ENCODE results near the gene TCN1. TPM values are rescaled to one million over a fixed set of nuclear protein-coding genes. Genes with fewer than 3 reads are reported as not detected.
"Not testable (repeated sequence)": the region's sequence is repeated elsewhere in the genome, so short reads cannot be mapped to it uniquely, and the experiment has no call there.

Gene TCN1
- total and polyA plus RNA-seq, 2 donors: 1.4 to 2.1 TPM

DNA sequence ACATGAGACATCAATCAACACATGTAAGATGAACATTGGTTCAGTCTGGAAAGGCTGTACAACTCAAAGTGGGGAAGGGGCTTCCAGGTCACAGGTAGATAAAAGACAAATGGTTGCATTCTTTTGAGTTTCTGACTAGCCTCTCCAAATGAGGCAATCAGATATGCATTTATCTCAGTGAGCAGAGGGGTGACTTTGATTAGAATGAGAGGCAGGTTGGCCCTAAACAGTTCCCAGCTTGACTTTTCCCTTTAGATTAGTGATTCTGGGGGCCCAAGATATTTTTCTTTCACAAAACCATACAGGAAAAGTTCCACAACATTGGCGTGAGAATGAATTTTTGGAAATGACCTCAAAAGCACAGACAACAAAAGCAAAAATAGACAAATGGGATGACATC lies 49.9 kb downstream of the TCN1 start:
- H3K4me3 ChIP-seq (ENCODE audit: low read length in 2 of 2); H3K27ac ChIP-seq (ENCODE audit: low read depth in 1 of 2, low read length in 1 of 2); H3K9me3 ChIP-seq (ENCODE audit: control insufficient read depth in 2 of 2, insufficient read depth in 1 of 2, low read length in 1 of 2); H3K27me3 ChIP-seq (ENCODE audit: control insufficient read depth in 2 of 2, insufficient read depth in 1 of 2, low read length in 1 of 2); H3K36me3 ChIP-seq (ENCODE audit: control insufficient read depth in 2 of 2, insufficient read depth in 2 of 2, low read length in 1 of 2); DNase-seq (ENCODE audit: low read depth in 6 of 9, low spot score in 9 of 9): not testable (repeated sequence)
- WGBS: 58% methylated on average over 1 of the region's 1 CpG
- peaks cover 3 to 21% of the 10 kb centered on the region in 2 donors for H3K4me1 ChIP-seq (ENCODE audit: control insufficient read depth in 2 of 2, insufficient read depth in 2 of 2, low read length in 2 of 2)

DNA sequence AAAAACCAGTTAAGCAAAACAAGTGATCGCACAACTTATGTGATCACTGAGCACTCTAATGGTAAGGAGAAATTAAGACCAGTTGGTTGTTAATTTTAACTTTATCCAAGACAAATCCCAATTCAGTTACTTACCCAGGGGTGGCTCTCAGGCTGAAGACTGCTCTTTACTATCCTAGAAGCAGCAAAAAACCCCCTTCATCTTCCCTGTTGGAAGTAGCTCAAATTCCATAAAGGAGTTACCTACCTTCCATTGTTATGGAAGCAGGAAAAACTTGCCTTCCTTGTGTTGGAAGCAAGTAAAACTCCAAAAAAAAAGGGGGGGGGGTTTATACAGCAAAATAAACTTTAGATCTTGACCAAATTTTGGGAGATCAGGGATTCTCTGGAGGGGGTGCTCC lies 50.5 kb downstream of the TCN1 start:
- no peak for DNase-seq (ENCODE audit: low read depth in 6 of 9, low spot score in 9 of 9)
- Histone ChIP-seq H3K4me1 (ENCODE audit: control insufficient read depth in 2 of 2, insufficient read depth in 2 of 2, low read length in 2 of 2) (peaks cover 7 to 25% of the 10 kb centered on the region in 2 donors), H3K9me3 (ENCODE audit: control insufficient read depth in 2 of 2, insufficient read depth in 1 of 2, low read length in 1 of 2) (peaks cover 0 to 1% of the 10 kb centered on the region in 2 donors), H3K27ac (ENCODE audit: low read depth in 1 of 2, low read length in 1 of 2) (no peak overlapping the region), H3K4me3 (ENCODE audit: low read length in 2 of 2) (no peak overlapping the region), H3K27me3 (ENCODE audit: control insufficient read depth in 2 of 2, insufficient read depth in 1 of 2, low read length in 1 of 2) (no peaks in the 10 kb centered on the region), H3K36me3 (ENCODE audit: control insufficient read depth in 2 of 2, insufficient read depth in 2 of 2, low read length in 1 of 2) (no peaks in the 10 kb centered on the region)
- WGBS: 93% methylated on average over 1 of the region's 1 CpG

DNA sequence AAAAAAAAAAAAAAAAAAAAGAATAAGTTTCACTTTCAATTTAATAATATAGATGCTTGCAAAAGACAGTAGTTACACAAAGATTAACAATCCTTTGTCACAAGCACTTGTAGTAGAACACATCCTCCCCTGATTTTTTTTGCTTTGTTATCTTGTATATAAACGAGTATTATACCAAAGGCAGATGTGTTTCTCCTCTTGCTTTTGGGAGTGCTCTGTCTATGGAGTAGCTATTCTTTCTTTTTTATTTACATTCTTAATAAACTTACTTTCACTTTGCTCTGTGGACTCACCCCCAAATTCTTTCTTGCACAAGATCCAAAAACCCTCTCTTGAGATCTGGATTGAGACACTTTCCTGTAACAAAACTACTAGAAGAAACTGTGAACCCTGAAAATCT lies 52.3 kb downstream of the TCN1 start:
- H3K27ac ChIP-seq (ENCODE audit: low read depth in 1 of 2, low read length in 1 of 2): peak overlapping the region in 1 of 2 donors; percentile 67
- peak overlapping the region in 1 of 2 donors; percentile 9 for H3K4me3 ChIP-seq (ENCODE audit: low read length in 2 of 2)
- H3K4me1 ChIP-seq (ENCODE audit: control insufficient read depth in 2 of 2, insufficient read depth in 2 of 2, low read length in 2 of 2): peaks cover 15 to 25% of the 10 kb centered on the region in 2 donors
- H3K9me3 ChIP-seq (ENCODE audit: control insufficient read depth in 2 of 2, insufficient read depth in 1 of 2, low read length in 1 of 2): peaks cover 0 to 3% of the 10 kb centered on the region in 2 donors
- DNase-seq (ENCODE audit: low read depth in 6 of 9, low spot score in 9 of 9): peak in 1 of 9 donors; percentile 40
- 14% methylated on average over 1 of the region's 1 CpG for WGBS
- no peaks in the 10 kb centered on the region for H3K36me3 ChIP-seq (ENCODE audit: control insufficient read depth in 2 of 2, insufficient read depth in 2 of 2, low read length in 1 of 2)
- H3K27me3 ChIP-seq (ENCODE audit: control insufficient read depth in 2 of 2, insufficient read depth in 1 of 2, low read length in 1 of 2): no peaks in the 10 kb centered on the region

DNA sequence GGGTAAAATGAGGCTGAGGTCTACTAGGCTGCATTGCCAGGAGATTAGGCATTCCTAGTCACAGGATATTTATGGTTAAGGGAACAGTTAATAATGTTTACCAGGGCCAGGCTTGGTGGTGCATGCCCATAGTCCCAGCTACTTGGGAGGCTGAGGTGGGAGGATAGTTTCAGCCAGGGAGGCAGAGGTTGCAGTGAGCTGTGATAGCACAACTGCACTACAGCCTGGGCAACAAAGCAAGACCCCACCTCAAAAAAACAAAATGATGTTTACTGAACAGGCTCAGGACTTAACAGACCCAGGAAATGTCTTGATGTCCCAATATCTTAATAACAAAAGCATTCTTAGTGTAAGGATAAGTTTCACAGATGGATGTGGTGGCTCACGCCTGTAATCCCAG lies 52.9 kb downstream of the TCN1 start:
- H3K27me3 ChIP-seq (ENCODE audit: control insufficient read depth in 2 of 2, insufficient read depth in 1 of 2, low read length in 1 of 2): no peaks in the 10 kb centered on the region
- H3K4me1 ChIP-seq (ENCODE audit: control insufficient read depth in 2 of 2, insufficient read depth in 2 of 2, low read length in 2 of 2): peaks cover 12 to 19% of the 10 kb centered on the region in 2 donors
- peaks cover 0 to 3% of the 10 kb centered on the region in 2 donors for H3K36me3 ChIP-seq (ENCODE audit: control insufficient read depth in 2 of 2, insufficient read depth in 2 of 2, low read length in 1 of 2)
- no peak overlapping the region for H3K27ac ChIP-seq (ENCODE audit: low read depth in 1 of 2, low read length in 1 of 2)
- 98% methylated on average over 1 of the region's 1 CpG for WGBS
- DNase-seq (ENCODE audit: low read depth in 6 of 9, low spot score in 9 of 9): no peak
- peaks cover 0 to 3% of the 10 kb centered on the region in 2 donors for H3K9me3 ChIP-seq (ENCODE audit: control insufficient read depth in 2 of 2, insufficient read depth in 1 of 2, low read length in 1 of 2)
- H3K4me3 ChIP-seq (ENCODE audit: low read length in 2 of 2): no peak overlapping the region

DNA sequence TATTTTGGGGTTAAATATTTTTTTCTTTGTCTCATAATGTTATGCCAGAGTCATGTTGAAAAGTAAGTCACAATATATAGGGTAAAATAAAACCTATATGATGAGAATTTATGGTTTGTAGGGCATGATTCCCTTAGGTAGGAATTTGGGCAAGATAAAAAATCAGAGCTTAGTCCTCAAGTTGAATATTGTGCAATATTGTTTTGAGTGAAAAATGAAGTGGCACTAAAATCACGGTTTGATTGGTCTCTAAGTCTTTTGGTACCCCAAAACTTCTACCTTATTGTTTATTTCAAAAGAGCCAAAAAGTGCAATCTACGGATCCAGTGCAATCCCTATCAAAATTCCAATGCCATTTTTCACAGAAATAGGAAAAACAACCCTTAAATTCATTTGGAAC lies 54.1 kb downstream of the TCN1 start:
- Histone ChIP-seq H3K4me3 (ENCODE audit: low read length in 2 of 2) (no peak overlapping the region), H3K27me3 (ENCODE audit: control insufficient read depth in 2 of 2, insufficient read depth in 1 of 2, low read length in 1 of 2) (no peaks in the 10 kb centered on the region), H3K9me3 (ENCODE audit: control insufficient read depth in 2 of 2, insufficient read depth in 1 of 2, low read length in 1 of 2) (peaks cover 0 to 3% of the 10 kb centered on the region in 2 donors), H3K27ac (ENCODE audit: low read depth in 1 of 2, low read length in 1 of 2) (no peak overlapping the region), H3K4me1 (ENCODE audit: control insufficient read depth in 2 of 2, insufficient read depth in 2 of 2, low read length in 2 of 2) (peaks cover 12 to 16% of the 10 kb centered on the region in 2 donors), H3K36me3 (ENCODE audit: control insufficient read depth in 2 of 2, insufficient read depth in 2 of 2, low read length in 1 of 2) (peaks cover under 1 to 12% of the 10 kb centered on the region in 2 donors)
- WGBS: 98% methylated on average over 2 of the region's 2 CpGs
- no peak for DNase-seq (ENCODE audit: low read depth in 6 of 9, low spot score in 9 of 9)

DNA sequence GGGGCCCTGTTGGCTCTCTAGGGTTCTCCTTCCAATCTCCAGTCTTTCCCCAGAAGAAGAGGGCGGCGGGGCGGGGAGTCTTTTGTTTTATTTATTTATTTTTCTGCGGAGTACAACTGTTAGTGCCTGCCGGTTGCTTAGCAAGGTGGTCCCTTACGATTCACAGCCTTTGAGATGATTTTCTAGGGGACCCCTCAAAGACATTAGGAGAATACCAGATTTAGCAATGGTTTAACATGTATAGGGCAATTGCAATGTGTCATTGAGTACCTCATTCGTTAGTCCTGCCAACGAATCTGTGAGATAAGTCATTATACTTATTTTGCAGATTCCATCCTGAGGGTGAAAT lies 55.4 kb downstream of the TCN1 start:
- WGBS: 12% methylated on average over 8 of the region's 8 CpGs
- Histone ChIP-seq H3K9me3 (ENCODE audit: control insufficient read depth in 2 of 2, insufficient read depth in 1 of 2, low read length in 1 of 2) (peaks cover 0 to 3% of the 10 kb centered on the region in 2 donors), H3K27ac (ENCODE audit: low read depth in 1 of 2, low read length in 1 of 2) (peak overlapping the region; percentile 46 to 93), H3K4me3 (ENCODE audit: low read length in 2 of 2) (peak overlapping the region; percentile 80 to 97), H3K4me1 (ENCODE audit: control insufficient read depth in 2 of 2, insufficient read depth in 2 of 2, low read length in 2 of 2) (peaks cover 12 to 16% of the 10 kb centered on the region in 2 donors), H3K36me3 (ENCODE audit: control insufficient read depth in 2 of 2, insufficient read depth in 2 of 2, low read length in 1 of 2) (peaks cover 14 to 25% of the 10 kb centered on the region in 2 donors), H3K27me3 (ENCODE audit: control insufficient read depth in 2 of 2, insufficient read depth in 1 of 2, low read length in 1 of 2) (no peaks in the 10 kb centered on the region)
- DNase-seq (ENCODE audit: low read depth in 6 of 9, low spot score in 9 of 9): no peak

DNA sequence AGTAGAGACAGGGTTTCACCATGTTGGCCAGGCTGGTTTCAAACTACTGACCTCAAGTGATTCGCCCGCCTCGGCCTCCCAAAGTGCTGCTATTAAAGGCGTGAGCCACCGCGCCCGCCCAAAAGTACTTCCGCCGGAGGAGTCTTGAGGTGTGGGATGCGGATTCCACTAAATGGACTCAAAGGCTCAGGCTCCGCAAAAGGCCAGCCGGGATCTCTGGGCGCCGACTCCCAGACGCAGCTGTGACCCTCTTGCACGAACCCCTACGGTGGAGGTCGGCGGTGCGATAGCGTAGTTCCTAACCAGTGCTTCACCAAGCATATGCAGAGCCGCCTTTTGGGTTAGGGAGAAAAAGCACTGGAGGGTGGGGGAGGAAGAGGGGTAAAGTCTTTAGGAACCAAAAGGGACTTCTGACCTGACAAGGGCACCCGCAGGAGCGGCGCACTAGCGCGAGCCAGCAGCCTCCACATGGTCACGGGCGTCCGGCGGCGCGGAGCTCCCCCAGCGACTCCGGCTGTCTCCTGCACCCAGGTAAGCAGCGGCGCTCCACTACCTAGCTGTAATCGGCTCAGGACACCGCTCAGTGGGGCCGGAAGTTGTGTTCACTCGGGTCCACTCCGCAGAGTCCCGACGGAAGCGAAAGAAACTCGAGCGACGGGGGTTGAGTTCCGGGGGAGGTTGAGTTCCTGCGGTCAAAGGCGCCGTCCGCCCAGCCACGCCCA lies 55.9 kb downstream of the TCN1 start, which contains the start of gene MRPL16:
MRPL16 (minus strand) TSS at position 590 of the 722 bp plus-strand sequence; CDS start at position 470, 120 bp downstream.
- peak within 1 kb of the TSS; percentile 80 to 97 for H3K4me3 ChIP-seq (ENCODE audit: low read length in 2 of 2)
- peak; percentile 70 to 95 (median 85) for DNase-seq (ENCODE audit: low read depth in 6 of 9, low spot score in 9 of 9)
- WGBS: under 1% methylated on average over 54 of the region's 54 CpGs
- peaks cover 12 to 16% of the 10 kb centered on the region in 2 donors for H3K4me1 ChIP-seq (ENCODE audit: control insufficient read depth in 2 of 2, insufficient read depth in 2 of 2, low read length in 2 of 2)
- peaks cover 17 to 30% of the 10 kb centered on the region in 2 donors for H3K36me3 ChIP-seq (ENCODE audit: control insufficient read depth in 2 of 2, insufficient read depth in 2 of 2, low read length in 1 of 2)
- H3K9me3 ChIP-seq (ENCODE audit: control insufficient read depth in 2 of 2, insufficient read depth in 1 of 2, low read length in 1 of 2): peaks cover 0 to 3% of the 10 kb centered on the region in 2 donors
- H3K27ac ChIP-seq (ENCODE audit: low read depth in 1 of 2, low read length in 1 of 2): peak within 1 kb of the TSS; percentile 93 to 96
- H3K27me3 ChIP-seq (ENCODE audit: control insufficient read depth in 2 of 2, insufficient read depth in 1 of 2, low read length in 1 of 2): no peaks in the 10 kb centered on the region

DNA sequence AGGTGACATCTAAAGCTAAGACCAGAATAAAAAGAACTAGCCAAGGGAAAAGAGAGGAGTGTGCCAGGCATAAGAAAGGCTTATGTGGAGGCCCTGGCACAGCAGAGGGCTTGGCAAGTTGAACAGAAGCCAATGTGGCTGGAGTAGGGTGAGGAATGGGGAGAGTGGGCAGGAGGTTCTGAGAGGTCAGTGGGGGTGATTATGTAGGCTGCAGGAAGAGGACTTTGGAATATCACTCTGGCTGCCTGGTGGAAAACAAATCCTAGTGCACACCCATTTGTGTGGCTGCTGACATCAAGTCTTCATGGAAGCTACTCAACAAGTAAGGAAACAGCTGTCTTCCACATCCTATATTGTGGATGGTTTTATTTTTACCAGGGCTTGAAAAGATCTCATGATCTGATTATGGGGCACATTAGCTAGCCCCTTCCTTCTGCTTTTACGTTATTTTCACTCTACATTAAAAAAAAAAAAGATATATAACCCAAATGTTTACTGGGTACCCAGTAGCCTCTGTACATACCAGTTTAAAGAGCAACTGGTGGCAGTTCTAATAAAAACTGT lies 59.2 kb downstream of the TCN1 start:
- Histone ChIP-seq H3K36me3 (ENCODE audit: control insufficient read depth in 2 of 2, insufficient read depth in 2 of 2, low read length in 1 of 2) (peaks cover 27 to 36% of the 10 kb centered on the region in 2 donors), H3K4me3 (ENCODE audit: low read length in 2 of 2) (no peak overlapping the region), H3K27me3 (ENCODE audit: control insufficient read depth in 2 of 2, insufficient read depth in 1 of 2, low read length in 1 of 2) (no peaks in the 10 kb centered on the region), H3K9me3 (ENCODE audit: control insufficient read depth in 2 of 2, insufficient read depth in 1 of 2, low read length in 1 of 2) (peaks cover 0 to 3% of the 10 kb centered on the region in 2 donors), H3K4me1 (ENCODE audit: control insufficient read depth in 2 of 2, insufficient read depth in 2 of 2, low read length in 2 of 2) (peaks cover 12 to 13% of the 10 kb centered on the region in 2 donors), H3K27ac (ENCODE audit: low read depth in 1 of 2, low read length in 1 of 2) (no peak overlapping the region)
- WGBS: 85% methylated on average over 1 of the region's 1 CpG
- no peak for DNase-seq (ENCODE audit: low read depth in 6 of 9, low spot score in 9 of 9)

DNA sequence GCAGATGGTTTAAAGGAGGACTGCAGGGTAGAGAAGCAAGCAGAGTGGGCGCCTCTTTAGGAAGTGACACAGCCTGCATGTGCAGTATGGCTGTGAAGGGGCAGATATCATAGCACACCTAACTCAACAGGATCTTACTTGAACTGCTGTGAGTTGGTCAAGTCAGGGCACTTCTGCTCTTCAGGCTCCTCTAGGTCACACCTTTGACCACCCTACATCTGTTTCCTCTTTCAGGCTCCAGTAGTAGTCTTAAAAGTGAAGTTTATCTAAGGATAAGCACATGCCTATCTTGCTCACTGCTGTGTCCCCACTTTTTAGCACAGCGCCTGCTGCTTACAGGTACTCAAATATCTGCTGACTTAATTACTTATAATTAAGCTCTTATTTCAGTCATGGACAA lies 62.2 kb downstream of the TCN1 start:
- Histone ChIP-seq H3K27me3 (ENCODE audit: control insufficient read depth in 2 of 2, insufficient read depth in 1 of 2, low read length in 1 of 2) (no peaks in the 10 kb centered on the region), H3K4me3 (ENCODE audit: low read length in 2 of 2) (no peak overlapping the region), H3K9me3 (ENCODE audit: control insufficient read depth in 2 of 2, insufficient read depth in 1 of 2, low read length in 1 of 2) (no peaks in the 10 kb centered on the region), H3K36me3 (ENCODE audit: control insufficient read depth in 2 of 2, insufficient read depth in 2 of 2, low read length in 1 of 2) (peaks cover 27 to 36% of the 10 kb centered on the region in 2 donors), H3K4me1 (ENCODE audit: control insufficient read depth in 2 of 2, insufficient read depth in 2 of 2, low read length in 2 of 2) (no peaks in the 10 kb centered on the region), H3K27ac (ENCODE audit: low read depth in 1 of 2, low read length in 1 of 2) (no peak overlapping the region)
- 96% methylated on average over 2 of the region's 2 CpGs for WGBS
- DNase-seq (ENCODE audit: low read depth in 6 of 9, low spot score in 9 of 9): no peak

Data from thymus (tissue), 11 donors.